ENCODE results near the gene SH3BP5. TPM values are rescaled to one million over a fixed set of nuclear protein-coding genes. Genes with fewer than 3 reads are reported as not detected.
A peak's percentile ranks its signal among the peaks of the same experiment; 100 is the strongest.

Gene SH3BP5
- total RNA-seq, 2 experiments from 2014 or later = 8.9 to 9.4 TPM

- no peak overlapping the region for H3K4me3 Mint-ChIP-seq
- no peaks in the 10 kb centered on the region for H3K27me3 Mint-ChIP-seq
- intact Hi-C loops (cut with DNase I, micrococcal nuclease) = no loop called here
- no peaks in the 10 kb centered on the region for H3K9me3 Mint-ChIP-seq (ENCODE audit: low read depth)
- H3K36me3 Mint-ChIP-seq (ENCODE audit: low read depth) = peaks cover 30% of the 10 kb centered on the region
- ChIA-PET CTCF (interaction anchor here (0.6 to 2.9 kb wide), 11 partner anchors 8 to 199 kb away, joined by 3 to 10 read pairs (median 3); partner anchors contain the start of gene SH3BP5), POLR2A (interaction anchor here (0.9 to 1.2 kb wide), 3 partner anchors 9 to 62 kb away, joined by 3 to 8 read pairs (median 3); no protein-coding TSS in a partner anchor)
- ATAC-seq = peak; percentile 20
- peak; percentile 28 for DNase-seq
- H3K27ac Mint-ChIP-seq = peak overlapping the region; percentile 45
- peaks cover 65% of the 10 kb centered on the region for H3K4me1 Mint-ChIP-seq
Measured at GRCh38 chr3:15299036-15299435, 33.4 kb downstream of the SH3BP5 start.

- ATAC-seq = peak; percentile 72
- peak overlapping the region; percentile 45 for H3K27ac Mint-ChIP-seq
- ChIA-PET POLR2A (interaction anchor here (0.9 to 1.2 kb wide), 3 partner anchors 9 to 63 kb away, joined by 3 to 8 read pairs (median 3); no protein-coding TSS in a partner anchor), CTCF (interaction anchor here (0.6 to 2.9 kb wide), 8 partner anchors 9 to 34 kb away, joined by 3 to 10 read pairs (median 4); partner anchors contain the start of gene SH3BP5)
- no peaks in the 10 kb centered on the region for H3K9me3 Mint-ChIP-seq (ENCODE audit: low read depth)
- intact Hi-C loops (cut with DNase I, micrococcal nuclease) = loop anchor here (1.0 kb wide), 1 partner anchor 12 kb away; no protein-coding TSS in a partner anchor
- no peak overlapping the region for H3K4me3 Mint-ChIP-seq
- no peaks in the 10 kb centered on the region for H3K27me3 Mint-ChIP-seq
- H3K4me1 Mint-ChIP-seq = peaks cover 62% of the 10 kb centered on the region
- no peak for DNase-seq
- peaks cover 27% of the 10 kb centered on the region for H3K36me3 Mint-ChIP-seq (ENCODE audit: low read depth)
Measured at GRCh38 chr3:15298504-15298903, 33.9 kb downstream of the SH3BP5 start.

- ChIA-PET CTCF (interaction anchor here (1.2 to 2.9 kb wide), 5 partner anchors 9 to 33 kb away, joined by 4 to 10 read pairs (median 5); no protein-coding TSS in a partner anchor), POLR2A (no interaction called here)
- Mint-ChIP-seq H3K27me3 (no peaks in the 10 kb centered on the region), H3K4me1 (peaks cover 64% of the 10 kb centered on the region), H3K36me3 (ENCODE audit: low read depth) (peaks cover 23% of the 10 kb centered on the region), H3K4me3 (no peak overlapping the region), H3K27ac (no peak overlapping the region), H3K9me3 (ENCODE audit: low read depth) (no peaks in the 10 kb centered on the region)
- ATAC-seq (no peak), DNase-seq (no peak)
- intact Hi-C loops (cut with DNase I, micrococcal nuclease) = loop anchor here (1.0 kb wide), 1 partner anchor 13 kb away; no protein-coding TSS in a partner anchor
Measured at GRCh38 chr3:15297608-15298350, 34.6 kb downstream of the SH3BP5 start.

GRCh38 chr3:15295506-15295905, 36.9 kb downstream of the SH3BP5 start:
- ATAC-seq (no peak), DNase-seq (no peak)
- POLR2A ChIA-PET = interaction anchor here (1.0 kb wide), 1 partner anchor 15 kb away, joined by 3 read pairs; no protein-coding TSS in a partner anchor
- Mint-ChIP-seq H3K27ac (no peak overlapping the region), H3K36me3 (ENCODE audit: low read depth) (peaks cover 8% of the 10 kb centered on the region), H3K4me1 (peaks cover 71% of the 10 kb centered on the region), H3K9me3 (ENCODE audit: low read depth) (no peaks in the 10 kb centered on the region), H3K27me3 (no peaks in the 10 kb centered on the region), H3K4me3 (no peak overlapping the region)
- intact Hi-C loops (cut with DNase I, micrococcal nuclease) = no loop called here
- CTCF ChIA-PET = interaction anchor here (0.6 to 3.1 kb wide), 6 partner anchors 9 to 66 kb away, joined by 3 to 14 read pairs (median 4); partner anchors contain the start of gene SH3BP5

- no peaks in the 10 kb centered on the region for H3K27me3 Mint-ChIP-seq
- peaks cover 7% of the 10 kb centered on the region for H3K36me3 Mint-ChIP-seq (ENCODE audit: low read depth)
- H3K27ac Mint-ChIP-seq = no peak overlapping the region
- H3K4me3 Mint-ChIP-seq = no peak overlapping the region
- H3K9me3 Mint-ChIP-seq (ENCODE audit: low read depth) = no peaks in the 10 kb centered on the region
- no peak for DNase-seq
- ATAC-seq = no peak
- ChIA-PET POLR2A (interaction anchor here (1.0 kb wide), 1 partner anchor 16 kb away, joined by 3 read pairs; no protein-coding TSS in a partner anchor), CTCF (interaction anchor here (0.6 to 3.1 kb wide), 8 partner anchors 9 to 66 kb away, joined by 3 to 14 read pairs (median 4); partner anchors contain the start of gene SH3BP5)
- peaks cover 70% of the 10 kb centered on the region for H3K4me1 Mint-ChIP-seq
- intact Hi-C loops (cut with DNase I, micrococcal nuclease) = no loop called here
Measured at GRCh38 chr3:15294929-15295328, 37.5 kb downstream of the SH3BP5 start.

- Mint-ChIP-seq H3K27ac (no peak overlapping the region), H3K36me3 (ENCODE audit: low read depth) (peaks cover 4% of the 10 kb centered on the region), H3K27me3 (no peaks in the 10 kb centered on the region), H3K4me3 (no peak overlapping the region), H3K4me1 (peaks cover 73% of the 10 kb centered on the region), H3K9me3 (ENCODE audit: low read depth) (no peaks in the 10 kb centered on the region)
- CTCF ChIA-PET = interaction anchor here (0.7 to 2.9 kb wide), 5 partner anchors 8 to 51 kb away, joined by 3 to 11 read pairs (median 4); no protein-coding TSS in a partner anchor
- intact Hi-C loops (cut with DNase I, micrococcal nuclease) = loop anchor here (1.0 to 2.0 kb wide), 8 partner anchors 16 to 68 kb away; partner anchors contain the start of gene SH3BP5 (in 1 of the 2)
- no peak for DNase-seq
- POLR2A ChIA-PET = no interaction called here
- ATAC-seq = no peak
Measured at GRCh38 chr3:15292765-15293522, 39.4 kb downstream of the SH3BP5 start.

GRCh38 chr3:15291589-15292541, 40.5 kb downstream of the SH3BP5 start:
- Mint-ChIP-seq H3K27me3 (no peaks in the 10 kb centered on the region), H3K36me3 (ENCODE audit: low read depth) (peaks cover 1% of the 10 kb centered on the region), H3K4me1 (peaks cover 68% of the 10 kb centered on the region), H3K4me3 (no peak overlapping the region), H3K9me3 (ENCODE audit: low read depth) (no peaks in the 10 kb centered on the region), H3K27ac (peak overlapping the region; percentile 70)
- ChIA-PET POLR2A (interaction anchor here (0.6 kb wide), 1 partner anchor 34 kb away, joined by 3 read pairs; no protein-coding TSS in a partner anchor), CTCF (interaction anchor here (0.7 to 2.9 kb wide), 12 partner anchors 8 to 1263 kb away, joined by 3 to 11 read pairs (median 3); no protein-coding TSS in a partner anchor)
- ATAC-seq = peak; percentile 82
- intact Hi-C loops (cut with DNase I, micrococcal nuclease) = loop anchor here (1.0 to 2.0 kb wide), 8 partner anchors 15 to 69 kb away; partner anchors contain the start of gene SH3BP5 (in 1 of the 2)
- DNase-seq = peak; percentile 77

GRCh38 chr3:15290736-15291135, 41.6 kb downstream of the SH3BP5 start:
- CTCF ChIA-PET = interaction anchor here (1.1 to 2.9 kb wide), 6 partner anchors 12 to 71 kb away, joined by 3 to 11 read pairs (median 4); no protein-coding TSS in a partner anchor
- no peak for ATAC-seq
- H3K9me3 Mint-ChIP-seq (ENCODE audit: low read depth) = no peaks in the 10 kb centered on the region
- H3K36me3 Mint-ChIP-seq (ENCODE audit: low read depth) = peaks cover 3% of the 10 kb centered on the region
- H3K27ac Mint-ChIP-seq = peak overlapping the region; percentile 26
- no peaks in the 10 kb centered on the region for H3K27me3 Mint-ChIP-seq
- H3K4me3 Mint-ChIP-seq = no peak overlapping the region
- POLR2A ChIA-PET = no interaction called here
- DNase-seq = no peak
- intact Hi-C loops (cut with DNase I, micrococcal nuclease) = no loop called here
- H3K4me1 Mint-ChIP-seq = peaks cover 65% of the 10 kb centered on the region

- Mint-ChIP-seq H3K27ac (no peak overlapping the region), H3K4me1 (peaks cover 57% of the 10 kb centered on the region), H3K27me3 (no peaks in the 10 kb centered on the region), H3K4me3 (no peak overlapping the region), H3K9me3 (ENCODE audit: low read depth) (no peaks in the 10 kb centered on the region), H3K36me3 (ENCODE audit: low read depth) (peaks cover 4% of the 10 kb centered on the region)
- ChIA-PET CTCF (interaction anchor here (0.6 to 1.5 kb wide), 6 partner anchors 14 to 72 kb away, joined by 3 to 5 read pairs (median 5); no protein-coding TSS in a partner anchor), POLR2A (no interaction called here)
- DNase-seq (no peak), ATAC-seq (no peak)
- intact Hi-C loops (cut with DNase I, micrococcal nuclease) = loop anchor here in 1 of 2 experiments (2.0 kb wide), 1 partner anchor 15 kb away; no protein-coding TSS in a partner anchor
Measured at GRCh38 chr3:15289661-15290060, 42.7 kb downstream of the SH3BP5 start.

Measured in activated CD4-positive, alpha-beta T cell treated with anti-CD3 and anti-CD28 coated beads for 36 hours (primary cell).